Left ventricle myocardium inferior (tissue), 1 donor: ENCODE data around the gene CLEC4F. TPM values are rescaled to one million over a fixed set of nuclear protein-coding genes. Genes with fewer than 3 reads are reported as not detected.

Experiments used
- DNase-seq: peaks from one replicate; pipeline ENCODE4 v3.0.0-alpha.2; 2020
- H3K27ac ChIP-seq: fragments of 200-600 bp; replicated peaks from 2 replicates; pipeline ENCODE4 v1.8.0; 2021
- H3K27me3 ChIP-seq: fragments of 200-600 bp; 2 replicates; pipeline ENCODE4 v1.8.0; 2021; ENCODE audit warnings: low read depth
- H3K36me3 ChIP-seq: fragments of 200-600 bp; 2 replicates; pipeline ENCODE4 v1.8.0; 2021
- H3K4me1 ChIP-seq: fragments of 200-600 bp; 2 replicates; pipeline ENCODE4 v1.8.0; 2021
- H3K4me3 ChIP-seq: fragments of 200-600 bp; 2 replicates; pipeline ENCODE4 v1.8.0; 2021; ENCODE audit warnings: mild to moderate bottlenecking, moderate library complexity
- H3K9me3 ChIP-seq: fragments of 200-600 bp; replicated peaks from 2 replicates; pipeline ENCODE4 v1.8.0; 2021
- CTCF ChIP-seq: fragments of 200-600 bp; IDR thresholded peaks from 2 replicates; pipeline ENCODE4 v1.8.0; 2021; ENCODE audit warnings: antibody characterized with exemption, mild to moderate bottlenecking, borderline replicate concordance
- intact Hi-C: fragments of 100-400 bp; cut with micrococcal nuclease; formaldehyde crosslinking; loops from one replicate; pipeline ENCODE4 v1.11.0; 2022
- total RNA-seq: library from RNA; stranded (reverse); fragmentation: NEBNext Ultra II Directional; extraction: Animal tissue kit (Norgen Biotek cat#: 25700); gene quantifications from one replicate; pipeline ENCODE4 v1.2.1, GENCODE V29; 2021
- donor health status: DM: no; HTN: yes; CAD: no; lungs with severe emphysema.

CLEC4F gene
- total RNA-seq, 1 donor from 2014 or later: not detected

GRCh38 chr2:70827388-70827787 is 7.0 kb upstream of the CLEC4F start:
- no peak overlapping the region for H3K27ac ChIP-seq
- H3K4me1 ChIP-seq: peaks cover 31% of the 10 kb centered on the region
- H3K36me3 ChIP-seq: no peaks in the 10 kb centered on the region
- no peak overlapping the region for H3K4me3 ChIP-seq
- TF ChIP-seq CTCF: no peak
- no peaks in the 10 kb centered on the region for H3K9me3 ChIP-seq
- DNase-seq: no peak
- no peaks in the 10 kb centered on the region for H3K27me3 ChIP-seq
- intact Hi-C loops: no loop called here

- H3K4me1 ChIP-seq: peaks cover 31% of the 10 kb centered on the region
- no peak overlapping the region for H3K4me3 ChIP-seq
- H3K36me3 ChIP-seq: no peaks in the 10 kb centered on the region
- intact Hi-C loops: no loop called here
- no peaks in the 10 kb centered on the region for H3K9me3 ChIP-seq
- no peak overlapping the region for H3K27ac ChIP-seq
- TF ChIP-seq CTCF: no peak
- DNase-seq: no peak
- H3K27me3 ChIP-seq: no peaks in the 10 kb centered on the region
These were observed 6.4 kb upstream of the CLEC4F start for GRCh38 chr2:70826696-70827350.

- Histone ChIP-seq H3K9me3 (no peaks in the 10 kb centered on the region), H3K4me1 (peaks cover 4% of the 10 kb centered on the region), H3K27ac (no peak overlapping the region), H3K4me3 (no peak overlapping the region), H3K36me3 (no peaks in the 10 kb centered on the region), H3K27me3 (peaks cover 21% of the 10 kb centered on the region)
- intact Hi-C loops: no loop called here
- TF ChIP-seq CTCF: no peak
- DNase-seq: no peak
These were observed 2.9 kb upstream of the CLEC4F start for GRCh38 chr2:70823249-70823648.

GRCh38 chr2:70822843-70823242 is 2.4 kb upstream of the CLEC4F start:
- Histone ChIP-seq H3K27me3 (peaks cover 26% of the 10 kb centered on the region), H3K4me3 (no peak overlapping the region), H3K4me1 (no peaks in the 10 kb centered on the region), H3K27ac (no peak overlapping the region), H3K36me3 (no peaks in the 10 kb centered on the region), H3K9me3 (no peaks in the 10 kb centered on the region)
- intact Hi-C loops: no loop called here
- no peak for TF ChIP-seq CTCF
- no peak for DNase-seq

GRCh38 chr2:70817284-70817954 is 3.0 kb downstream of the CLEC4F start:
- H3K27me3 ChIP-seq: peaks cover 66% of the 10 kb centered on the region
- no peak overlapping the region for H3K27ac ChIP-seq
- no peaks in the 10 kb centered on the region for H3K36me3 ChIP-seq
- no peak for DNase-seq
- no peak overlapping the region for H3K4me3 ChIP-seq
- no peaks in the 10 kb centered on the region for H3K4me1 ChIP-seq
- H3K9me3 ChIP-seq: no peaks in the 10 kb centered on the region
- intact Hi-C loops: no loop called here
- no peak for TF ChIP-seq CTCF
